Heart left ventricle (tissue), 13 donors: ENCODE results near the gene TMEM198.

Source experiments
- POLR2A ChIP-seq, 2 donors: fragments of 450-650 bp; IDR thresholded peaks; one replicate each; pipeline ENCODE4 v1.6.1; 2017; ENCODE audit warnings: antibody characterized with exemption in 2 of 2, mild to moderate bottlenecking in 2 of 2, moderate library complexity in 2 of 2
- TF ChIP-seq, protein P1 (sequence below), 12 donors: fragments of 200-600 bp; sonication (generic) in 4 of 12; IDR thresholded peaks; one replicate each; pipeline versions ENCODE4 v1.5.0 to v1.8.0; 2018 to 2022; ENCODE audit warnings: antibody characterized with exemption in 12 of 12, mild to moderate bottlenecking in 5 of 12
- donor health status: ischemic (EF 13 %, LVEDD 7.1; RV severe dilation, severe dysfunction).
- donor health status: DM: no; HTN: yes; CAD: no.
- donor health status: DM: no; HTN: no; CAD: no.
- donor health status: ischemic (EF 25% LVEDD 6.9; RV normal size, moderate dysfunction).
- donor health status: ischemic (EF 25% LVEDD 5.7; RV mildly dilated, moderate dysfunction).
- donor health status: ischemic (EF 35%, LVEDD 5.7; RV mildly dilated, moderate dysfunction).
- donor health status: nonischemic (EF 11% LVEDD 7.7; RV severe dilation, severe dysfunction).
- donor health status: DM: yes; HTN: yes; CAD: no.
- donor health status: PGD.
- donor health status: ischemic (EF 29% LVEDD 5.4; RV normal size, mild dysfunction).
- donor health status: nonischemic (EF 23%, LVEDD 6.1; RV moderate dilation, normal function).

DNA sequence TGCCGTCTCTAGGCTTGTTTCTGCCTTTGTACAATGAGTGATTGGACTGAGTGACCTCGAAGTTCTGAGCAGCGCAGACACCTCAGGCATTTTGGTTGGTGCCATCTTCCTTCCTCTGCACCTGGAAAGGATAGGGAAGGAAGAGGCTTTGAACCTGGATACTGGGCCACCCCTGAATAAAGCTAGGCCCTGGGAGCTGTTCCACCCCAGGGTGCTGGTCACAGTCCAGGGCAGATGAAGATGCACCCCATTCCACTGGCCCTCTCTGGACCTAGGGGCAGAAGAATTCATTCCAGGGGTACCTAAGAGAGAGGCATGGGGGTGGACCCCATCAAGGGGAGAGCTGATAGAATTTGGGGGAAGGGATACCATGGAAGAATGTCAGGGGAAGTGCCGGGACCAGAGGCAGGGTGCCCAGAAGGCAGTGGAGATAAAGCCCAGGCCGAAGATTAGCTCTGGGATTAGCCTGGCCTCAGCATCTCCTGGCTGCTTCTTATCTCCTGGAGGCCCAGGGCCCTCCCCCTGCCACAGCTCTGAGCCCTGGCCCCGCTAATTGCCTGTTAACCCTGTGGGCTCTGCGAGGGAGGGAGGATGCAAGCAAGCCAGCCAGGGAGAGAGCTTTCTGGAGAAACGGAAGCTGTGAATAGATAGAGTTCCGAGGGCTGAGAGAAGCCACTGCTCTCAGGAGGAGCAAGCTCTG lies 18.1 kb upstream of the TMEM198 start:
- TF ChIP-seq, protein P1, sequence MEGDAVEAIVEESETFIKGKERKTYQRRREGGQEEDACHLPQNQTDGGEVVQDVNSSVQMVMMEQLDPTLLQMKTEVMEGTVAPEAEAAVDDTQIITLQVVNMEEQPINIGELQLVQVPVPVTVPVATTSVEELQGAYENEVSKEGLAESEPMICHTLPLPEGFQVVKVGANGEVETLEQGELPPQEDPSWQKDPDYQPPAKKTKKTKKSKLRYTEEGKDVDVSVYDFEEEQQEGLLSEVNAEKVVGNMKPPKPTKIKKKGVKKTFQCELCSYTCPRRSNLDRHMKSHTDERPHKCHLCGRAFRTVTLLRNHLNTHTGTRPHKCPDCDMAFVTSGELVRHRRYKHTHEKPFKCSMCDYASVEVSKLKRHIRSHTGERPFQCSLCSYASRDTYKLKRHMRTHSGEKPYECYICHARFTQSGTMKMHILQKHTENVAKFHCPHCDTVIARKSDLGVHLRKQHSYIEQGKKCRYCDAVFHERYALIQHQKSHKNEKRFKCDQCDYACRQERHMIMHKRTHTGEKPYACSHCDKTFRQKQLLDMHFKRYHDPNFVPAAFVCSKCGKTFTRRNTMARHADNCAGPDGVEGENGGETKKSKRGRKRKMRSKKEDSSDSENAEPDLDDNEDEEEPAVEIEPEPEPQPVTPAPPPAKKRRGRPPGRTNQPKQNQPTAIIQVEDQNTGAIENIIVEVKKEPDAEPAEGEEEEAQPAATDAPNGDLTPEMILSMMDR (IDR thresholded peaks at IDR 0.05) = no peak
- TF ChIP-seq POLR2A (IDR thresholded peaks at IDR 0.05) = no peak
